GM21717 (cell line): ENCODE results near the gene TMEM138.
"Not testable (repeated sequence)": the region's sequence is repeated elsewhere in the genome, so short reads cannot be mapped to it uniquely, and the experiment has no call there.

Experiments
- ATAC-seq: cut with Tn5 transposase; IDR thresholded peaks from one replicate; pipeline ENCODE4 v1.9.1; 2021; ENCODE audit warnings: mild to moderate bottlenecking, moderate library complexity; ENCODE audit not compliant: unreplicated experiment

The TMEM138 gene

DNA sequence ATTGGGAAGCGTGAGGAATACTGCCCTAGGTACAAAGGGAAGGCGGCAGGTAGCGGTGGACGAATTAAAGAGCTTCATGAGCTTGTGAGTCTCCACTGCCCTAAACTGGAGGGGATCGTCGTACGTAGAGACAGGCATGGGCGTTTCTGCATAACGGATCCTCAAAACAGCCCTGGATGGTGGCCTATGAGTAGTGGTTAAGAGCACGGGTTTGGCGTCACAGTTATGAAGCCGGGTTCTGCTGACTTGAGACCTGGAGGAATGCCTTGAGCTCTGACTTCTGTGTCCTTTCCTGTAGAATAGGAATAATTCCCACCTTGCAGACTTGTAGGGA is 335 bp downstream of the TMEM138 start:
- ATAC-seq = no peak

DNA sequence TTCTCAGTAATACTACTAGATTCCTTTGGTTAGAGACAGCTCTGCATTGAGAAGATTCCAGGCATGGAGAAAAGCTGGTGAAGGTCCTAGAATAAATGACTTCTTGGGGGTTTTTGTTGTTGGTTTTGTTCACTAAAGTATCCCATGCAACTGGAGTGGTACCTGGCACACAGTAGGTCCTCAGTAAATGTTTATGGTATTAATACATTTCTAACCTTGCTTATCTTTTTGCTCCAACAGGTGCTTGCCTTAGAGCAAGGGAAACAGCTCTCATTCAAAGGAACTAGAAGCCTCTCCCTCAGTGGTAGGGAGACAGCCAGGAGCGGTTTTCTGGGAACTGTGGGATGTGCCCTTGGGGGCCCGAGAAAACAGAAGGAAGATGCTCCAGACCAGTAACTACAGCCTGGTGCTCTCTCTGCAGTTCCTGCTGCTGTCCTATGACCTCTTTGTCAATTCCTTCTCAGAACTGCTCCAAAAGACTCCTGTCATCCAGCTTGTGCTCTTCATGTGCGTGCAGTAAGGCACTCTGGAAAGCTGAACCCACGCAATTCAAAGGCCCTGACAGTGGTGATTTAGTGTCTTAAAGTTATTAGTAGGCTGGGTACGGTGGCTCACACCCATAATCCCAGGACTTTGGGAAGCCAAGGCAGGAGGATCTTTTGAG is 2.0 kb downstream of the TMEM138 start:
- no peak for ATAC-seq

DNA sequence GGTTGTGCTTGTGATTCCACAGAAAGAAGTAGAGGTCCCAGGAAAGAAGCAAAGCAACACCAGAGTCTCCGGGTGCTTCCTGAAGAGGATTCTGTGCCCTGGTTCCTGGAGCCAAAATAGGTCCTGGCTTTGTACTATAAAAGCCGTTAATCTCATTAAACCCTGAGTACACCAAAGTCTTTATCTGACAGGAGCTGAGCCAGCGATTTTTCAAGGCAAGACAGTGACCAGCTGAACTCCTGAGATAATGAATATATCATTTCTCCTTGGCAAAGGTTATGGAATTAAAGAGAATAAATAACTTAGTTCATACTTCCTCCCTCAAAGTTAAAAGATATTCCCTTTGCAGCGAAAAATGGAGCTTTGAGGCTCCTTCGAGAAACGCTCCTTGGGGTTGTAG is 5.2 kb downstream of the TMEM138 start:
- no peak for ATAC-seq

DNA sequence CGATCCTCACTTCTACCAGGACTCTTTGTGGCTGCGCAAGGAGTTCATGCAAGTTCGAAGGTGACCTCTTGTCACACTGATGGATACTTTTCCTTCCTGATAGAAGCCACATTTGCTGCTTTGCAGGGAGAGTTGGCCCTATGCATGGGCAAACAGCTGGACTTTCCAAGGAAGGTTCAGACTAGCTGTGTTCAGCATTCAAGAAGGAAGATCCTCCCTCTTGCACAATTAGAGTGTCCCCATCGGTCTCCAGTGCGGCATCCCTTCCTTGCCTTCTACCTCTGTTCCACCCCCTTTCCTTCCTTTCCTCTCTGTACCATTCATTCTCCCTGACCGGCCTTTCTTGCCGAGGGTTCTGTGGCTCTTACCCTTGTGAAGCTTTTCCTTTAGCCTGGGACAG is 6.5 kb downstream of the TMEM138 start:
- ATAC-seq = no peak

DNA sequence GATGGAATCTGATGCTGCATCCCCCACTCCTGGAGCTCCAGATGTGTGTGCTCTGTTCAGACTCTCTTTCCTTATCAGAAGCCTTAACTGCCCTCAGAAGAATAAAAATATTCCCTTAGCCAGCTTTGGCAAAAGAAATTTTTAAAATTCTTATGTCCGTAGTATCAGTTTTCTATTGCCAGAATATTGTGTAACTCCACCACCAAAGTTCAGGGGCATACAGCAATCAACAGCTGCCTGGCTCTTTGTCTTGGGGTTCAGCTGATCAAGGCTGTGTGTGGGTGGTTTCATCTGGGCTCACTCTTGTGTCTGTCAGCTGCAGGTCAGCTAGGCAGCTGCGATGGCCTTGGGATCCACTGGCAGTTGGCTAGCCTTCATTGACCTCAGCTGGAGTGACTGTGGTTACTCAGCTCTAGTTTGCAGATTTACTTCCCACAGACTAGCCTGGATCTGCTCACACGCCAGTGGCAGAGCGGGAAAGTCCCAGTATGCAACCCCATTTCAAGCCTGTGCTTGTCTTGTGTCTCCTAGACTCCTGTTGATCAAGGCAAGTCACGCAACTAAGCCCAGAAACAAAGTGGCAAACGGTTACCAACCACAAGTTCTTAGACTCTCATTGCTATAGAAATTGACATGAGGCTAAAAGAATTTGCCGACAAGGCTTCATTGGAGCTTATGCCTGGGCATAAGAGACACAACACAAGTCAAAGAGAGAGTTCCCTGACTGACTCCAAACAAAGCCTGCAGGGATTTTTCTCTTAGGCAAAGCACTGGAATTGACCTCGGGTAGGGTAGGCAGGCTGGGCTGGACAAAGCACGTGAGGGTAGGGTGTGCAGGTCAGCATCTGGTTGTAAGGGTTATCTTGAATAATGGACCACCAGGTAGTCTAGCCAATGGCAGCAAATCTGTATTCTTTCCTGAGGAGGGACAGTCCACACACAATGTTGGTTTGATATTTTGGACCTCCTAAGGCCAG is 7.5 kb downstream of the TMEM138 start:
- ATAC-seq = no peak

DNA sequence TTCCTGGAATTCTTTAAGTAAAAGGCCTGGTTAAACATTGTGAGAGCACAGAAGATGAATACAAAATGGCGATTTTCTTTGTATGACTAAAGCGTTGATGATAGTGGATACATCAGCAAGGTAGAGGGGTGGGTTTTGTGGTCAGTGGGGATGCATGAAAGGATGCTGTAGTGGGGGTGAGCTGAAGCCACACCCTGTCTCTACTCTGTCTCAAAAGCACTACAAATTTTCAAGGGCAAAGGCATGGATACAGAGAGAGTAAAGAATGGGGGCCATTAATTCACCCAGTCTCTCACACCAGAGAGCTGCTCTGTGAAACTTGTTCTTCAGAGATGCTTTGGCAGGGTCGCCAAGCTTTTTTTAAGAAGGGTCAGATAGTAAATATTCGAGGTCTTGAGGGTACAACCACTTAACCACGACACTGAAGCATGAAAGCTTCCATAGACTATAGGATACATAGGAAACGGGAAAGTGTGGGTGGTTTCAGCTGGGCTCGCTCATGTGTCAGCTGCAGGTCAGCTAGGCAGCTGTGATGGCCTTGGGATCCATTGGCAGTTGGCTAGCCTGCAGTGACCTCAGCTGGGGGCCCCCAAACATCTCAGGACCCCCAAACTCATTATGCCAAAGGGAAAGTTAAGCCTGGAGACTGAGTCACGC is 8.3 kb downstream of the TMEM138 start:
- no peak for ATAC-seq

DNA sequence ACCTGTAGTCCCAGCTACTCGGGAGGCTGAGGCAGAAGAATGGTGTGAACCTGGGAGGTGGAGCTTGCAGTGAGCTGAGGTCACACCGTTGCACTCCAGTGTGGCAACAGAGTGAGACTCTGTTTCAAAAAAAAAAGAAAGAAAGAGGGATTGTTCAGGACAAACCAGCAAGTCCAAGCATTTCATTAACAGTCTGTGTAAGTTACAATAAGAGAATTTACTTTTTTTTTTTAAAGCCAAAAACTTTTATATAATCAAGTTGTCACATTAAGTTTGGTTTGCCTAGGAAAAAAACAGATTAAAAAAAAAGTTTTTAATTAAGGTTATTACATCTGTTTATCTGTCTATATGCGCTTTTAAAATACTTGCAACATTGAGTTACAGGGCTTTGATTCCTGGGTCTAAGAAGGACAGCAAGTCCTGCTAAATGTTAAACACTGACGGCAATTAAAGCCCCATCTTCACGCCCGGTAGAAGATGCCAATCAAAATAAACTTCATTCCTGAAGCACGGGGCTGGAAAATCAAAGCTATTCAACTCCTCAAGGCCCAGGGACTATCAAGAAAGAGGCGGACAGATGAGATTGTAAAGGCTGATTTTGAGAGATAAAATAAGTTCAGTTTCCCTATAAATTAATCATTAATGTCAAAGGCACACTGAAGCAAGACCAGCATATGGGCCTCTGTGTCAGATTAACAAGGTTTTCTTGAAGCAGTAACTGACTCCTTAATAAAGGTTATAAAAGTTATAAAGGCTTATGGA is 10.7 kb downstream of the TMEM138 start:
- ATAC-seq = no peak

DNA sequence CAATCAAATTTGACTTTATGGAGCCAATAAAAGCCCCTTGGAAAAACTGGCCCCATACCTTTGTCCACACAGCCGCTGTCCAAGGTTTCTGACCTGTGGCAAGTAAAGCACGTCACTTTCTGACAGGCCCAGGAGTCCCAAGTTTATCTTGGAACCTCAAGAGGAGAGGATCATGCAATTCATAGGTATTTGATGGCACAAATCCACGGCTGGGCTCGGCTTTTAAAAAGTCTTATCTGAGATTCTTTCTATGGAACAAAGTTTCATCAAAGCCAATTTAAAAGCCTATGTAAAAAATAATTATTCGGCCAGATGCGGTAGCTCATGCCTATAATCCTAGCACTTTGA is 13.6 kb downstream of the TMEM138 start:
- ATAC-seq = no peak

DNA sequence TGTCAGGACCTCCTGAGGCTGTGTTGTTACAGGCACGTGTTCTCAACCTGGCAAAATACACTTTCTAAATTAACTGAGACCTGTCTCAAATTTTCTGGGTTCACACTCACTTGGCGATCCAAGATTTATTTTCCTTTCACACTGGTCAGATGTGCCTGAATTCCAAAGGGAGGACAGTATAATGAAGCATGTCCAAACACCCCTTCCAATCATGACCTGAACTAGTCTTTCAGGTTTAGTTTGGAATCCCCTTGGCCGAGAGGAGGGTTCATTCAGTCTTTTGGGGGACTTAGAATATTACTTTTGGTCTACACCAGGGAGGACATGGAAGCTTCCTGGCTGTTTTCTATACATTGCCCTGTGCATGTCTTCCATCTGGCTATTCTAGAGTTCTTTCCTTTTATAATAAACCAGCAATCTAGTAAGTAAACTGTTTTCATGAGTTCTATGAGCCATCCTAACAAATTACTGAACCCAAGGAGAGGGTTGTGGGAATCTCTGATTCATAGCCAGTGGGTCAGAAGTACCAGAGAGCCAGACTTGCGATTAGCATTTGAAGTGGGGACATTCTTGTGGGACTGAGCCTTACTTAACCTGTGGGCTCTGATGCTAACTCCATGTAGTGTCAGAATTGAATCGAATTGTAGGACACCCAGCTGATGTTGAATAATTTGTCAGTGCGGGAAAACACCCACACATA is 15.4 kb downstream of the TMEM138 start:
- ATAC-seq = no peak

DNA sequence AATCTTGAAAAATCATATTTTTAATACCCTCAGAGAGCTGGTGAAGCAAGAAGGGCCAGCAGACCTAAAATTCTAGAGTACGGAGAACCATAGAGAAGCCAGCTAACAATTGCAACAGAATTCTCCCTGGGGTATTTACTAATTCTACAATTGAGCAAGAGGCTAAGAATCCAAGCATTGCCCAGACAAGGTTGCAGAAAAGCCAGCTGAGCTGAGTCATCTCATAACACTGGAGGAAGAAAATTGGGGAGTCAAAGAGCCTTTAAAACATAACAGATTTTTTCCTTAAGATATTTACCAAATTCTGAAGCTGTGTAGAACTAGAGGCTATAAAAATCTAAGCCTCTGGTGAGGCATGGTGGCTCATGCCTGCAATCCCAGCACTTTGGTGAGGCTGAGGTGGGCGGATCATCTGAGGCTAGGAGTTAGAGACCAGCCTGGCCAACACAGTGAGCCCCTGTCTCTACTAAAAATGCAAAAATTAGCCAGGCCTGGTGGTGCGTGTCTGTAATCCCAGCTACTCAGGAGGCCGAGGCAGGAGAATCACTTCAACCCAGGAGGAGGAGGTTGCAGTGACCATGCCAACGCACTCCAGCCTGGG is 16.6 kb downstream of the TMEM138 start:
- no peak for ATAC-seq

DNA sequence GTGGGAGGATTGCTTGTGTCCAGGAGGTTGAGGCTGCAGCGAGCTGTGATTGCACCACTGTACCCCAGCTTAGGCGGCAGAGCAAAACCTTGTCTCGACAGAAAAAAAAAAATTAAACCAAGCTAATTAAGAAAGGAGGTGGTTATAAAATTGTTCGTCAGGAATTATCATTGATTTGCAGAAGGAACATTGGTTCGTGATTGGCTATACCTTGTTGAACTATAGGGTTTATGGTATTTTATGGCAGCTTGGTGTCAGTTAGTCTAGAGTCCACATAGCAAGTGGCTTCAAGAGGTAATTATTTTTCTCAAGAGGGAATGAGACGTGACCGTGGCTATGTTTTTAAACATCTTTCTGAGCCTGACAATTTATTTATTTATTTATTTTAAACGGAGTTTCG is 18.7 kb downstream of the TMEM138 start:
- ATAC-seq = no peak

DNA sequence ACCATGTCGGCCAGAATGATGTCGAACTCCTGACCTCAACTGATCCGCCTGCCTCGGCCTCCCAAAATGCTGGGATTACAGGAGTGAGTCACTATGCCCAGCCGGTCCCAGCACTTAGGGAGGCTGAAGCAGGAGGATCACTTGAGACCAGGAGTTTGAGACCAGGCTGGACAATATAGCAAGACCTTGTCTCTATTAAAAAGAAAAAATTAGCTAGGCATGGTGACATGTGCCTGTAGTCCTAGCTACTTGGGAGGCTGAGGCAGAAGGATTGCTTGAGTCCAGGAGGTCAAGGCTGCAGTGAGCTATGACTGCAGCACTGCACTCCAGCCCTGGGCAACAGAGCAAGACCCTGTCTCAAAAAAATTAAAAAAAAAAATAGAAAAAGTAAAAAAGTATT is 21.7 kb downstream of the TMEM138 start:
- not testable (repeated sequence) for ATAC-seq

DNA sequence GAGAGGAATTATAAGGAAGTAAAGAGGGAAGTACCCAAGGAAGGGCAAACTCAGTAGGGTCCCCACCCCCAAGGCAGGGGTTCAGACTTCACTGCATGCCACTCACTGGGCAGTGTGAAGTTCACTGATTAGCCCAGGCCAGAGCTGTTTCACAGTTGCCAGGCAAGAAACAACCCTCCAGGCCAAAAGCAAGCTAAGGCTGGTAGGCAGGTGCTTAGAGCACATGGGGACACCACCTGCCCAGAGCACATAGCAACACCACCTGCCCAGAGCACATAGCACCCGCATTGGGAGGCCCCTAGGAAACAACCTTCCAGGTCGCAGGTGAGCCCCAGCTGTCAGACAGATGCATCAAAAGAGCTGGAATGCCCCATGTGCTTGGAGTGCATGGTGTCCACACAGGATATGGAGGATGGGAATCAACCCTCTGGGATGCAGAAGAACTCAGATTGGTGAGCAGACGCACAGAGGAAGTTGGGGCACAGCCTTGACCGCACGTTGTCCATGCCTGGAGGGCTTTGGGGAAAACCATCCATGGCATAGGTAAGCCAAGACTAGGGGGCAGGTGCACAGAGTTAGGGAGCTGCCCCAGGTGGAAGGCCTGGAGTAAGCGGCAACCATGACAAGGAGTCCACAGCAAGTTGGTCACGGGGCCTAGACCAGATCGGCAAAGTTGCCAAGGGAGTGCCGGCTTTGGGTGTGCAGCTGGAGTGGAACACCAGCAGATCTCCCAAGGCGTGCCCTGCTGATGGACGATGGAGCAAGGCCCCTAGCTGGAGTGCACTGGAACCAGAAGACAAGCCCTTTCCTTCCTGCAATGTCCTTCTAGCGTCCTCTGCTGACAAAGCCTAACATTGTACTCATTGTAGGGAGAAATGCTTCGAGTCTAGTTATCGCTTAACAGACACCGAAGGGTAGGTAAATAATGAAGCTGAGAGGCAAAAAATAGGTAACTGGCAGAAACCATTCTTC is 22.4 kb downstream of the TMEM138 start:
- ATAC-seq = no peak

DNA sequence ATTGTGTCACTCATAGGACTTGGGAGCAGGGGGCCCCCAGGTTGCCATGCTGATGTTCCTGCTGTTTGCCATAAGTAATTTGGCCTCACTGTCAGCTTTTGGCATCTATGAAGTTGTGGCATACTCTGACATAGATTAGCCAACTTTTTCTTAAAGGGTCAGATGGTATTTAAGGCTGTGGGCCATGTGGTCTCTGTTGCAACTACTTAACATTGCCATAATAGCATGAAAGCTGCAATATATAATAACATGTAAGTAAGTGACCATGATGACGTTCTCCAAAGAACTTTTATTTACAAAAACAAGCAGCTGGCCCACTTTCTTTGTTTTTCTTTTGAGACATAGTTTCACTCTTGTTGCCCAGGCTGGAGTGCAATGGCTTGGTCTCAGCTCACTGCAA is 28.0 kb downstream of the TMEM138 start:
- ATAC-seq = no peak

DNA sequence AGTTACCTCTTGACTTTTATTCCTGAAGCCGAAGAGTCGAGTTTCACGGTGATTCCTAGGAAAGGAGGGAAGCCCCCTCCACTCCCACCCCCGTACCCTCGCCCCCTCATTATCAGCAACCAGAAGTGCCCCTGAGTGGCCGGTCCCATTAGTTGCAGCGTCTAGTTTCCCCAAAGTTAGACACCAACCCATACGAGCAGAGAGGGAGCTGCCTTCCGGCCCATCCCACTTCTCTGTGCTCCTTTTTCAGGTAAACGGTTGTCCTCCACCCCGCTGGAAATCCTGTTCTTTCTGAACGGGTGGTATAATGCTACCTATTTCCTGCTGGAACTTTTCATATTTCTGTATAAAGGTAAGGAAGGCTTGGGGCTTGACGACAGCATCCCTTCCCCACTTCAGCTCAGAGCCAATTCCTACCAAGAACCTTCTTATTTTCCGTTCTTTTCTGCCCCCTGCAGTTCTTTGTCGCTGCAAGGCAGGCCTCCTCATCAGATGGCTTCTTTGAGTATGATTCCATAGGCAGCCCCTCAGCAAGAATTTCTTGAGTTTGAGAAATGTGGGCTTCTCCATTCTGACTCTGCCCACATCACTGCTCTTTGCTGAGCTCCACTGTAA is 30.9 kb downstream of the TMEM138 start:
- ATAC-seq = peak; percentile 13

DNA sequence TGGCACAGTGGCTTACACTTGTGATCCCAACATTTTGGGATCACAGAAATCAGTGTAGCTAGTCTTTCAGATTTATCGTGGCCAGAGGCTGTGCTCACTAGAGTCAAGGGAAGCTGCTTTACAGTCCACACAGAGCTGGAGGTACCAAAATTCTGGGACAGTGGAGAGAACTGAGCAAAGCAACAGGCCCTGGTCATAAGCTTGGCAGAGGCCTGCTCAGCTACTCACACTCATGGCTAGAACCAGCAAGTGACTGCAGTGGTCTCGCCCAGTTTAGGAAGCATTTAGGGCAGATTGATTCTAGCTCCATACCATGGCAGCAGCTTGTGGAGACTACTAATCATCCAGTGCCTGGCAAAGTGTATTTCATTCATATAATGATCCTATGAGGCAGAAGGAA is 39.0 kb downstream of the TMEM138 start:
- no peak for ATAC-seq

DNA sequence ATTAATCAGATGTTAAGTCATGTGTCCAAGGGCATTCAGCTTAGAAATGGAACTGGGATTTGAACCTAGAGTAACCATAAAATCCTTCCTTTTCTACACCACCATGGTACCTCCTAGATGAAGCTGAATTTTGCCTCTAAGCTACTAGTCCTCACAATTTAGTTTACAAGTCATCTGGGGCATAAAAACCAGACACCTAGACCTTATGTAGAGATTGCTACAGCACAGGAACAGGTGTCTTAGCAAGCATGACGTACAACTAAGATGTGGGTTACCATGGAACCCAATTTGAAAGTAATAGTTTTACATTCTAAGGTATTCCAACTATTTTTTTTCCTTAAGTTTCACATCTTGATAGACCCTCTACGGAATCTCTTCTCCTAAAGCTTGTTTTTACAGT is 39.4 kb downstream of the TMEM138 start:
- no peak for ATAC-seq

DNA sequence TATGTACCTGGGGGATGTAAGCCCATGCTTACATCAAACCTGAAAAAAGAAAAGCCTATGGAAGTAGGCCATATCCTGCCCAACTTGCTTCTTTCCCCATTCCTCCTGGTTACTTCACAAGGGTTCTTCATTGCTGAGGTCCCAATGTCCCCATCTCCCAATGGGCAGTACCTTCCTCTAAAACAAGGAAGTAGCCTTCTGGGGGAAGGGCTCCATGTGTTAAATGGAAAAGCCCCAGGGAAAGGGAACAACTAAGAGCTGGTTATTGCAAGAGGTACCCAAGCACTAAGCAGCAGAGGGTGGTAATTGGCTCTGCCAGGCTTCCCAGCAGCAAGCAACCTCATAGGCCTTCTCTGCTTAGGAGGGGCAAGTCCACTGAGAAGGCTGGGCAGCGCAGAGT is 41.5 kb downstream of the TMEM138 start:
- no peak for ATAC-seq

DNA sequence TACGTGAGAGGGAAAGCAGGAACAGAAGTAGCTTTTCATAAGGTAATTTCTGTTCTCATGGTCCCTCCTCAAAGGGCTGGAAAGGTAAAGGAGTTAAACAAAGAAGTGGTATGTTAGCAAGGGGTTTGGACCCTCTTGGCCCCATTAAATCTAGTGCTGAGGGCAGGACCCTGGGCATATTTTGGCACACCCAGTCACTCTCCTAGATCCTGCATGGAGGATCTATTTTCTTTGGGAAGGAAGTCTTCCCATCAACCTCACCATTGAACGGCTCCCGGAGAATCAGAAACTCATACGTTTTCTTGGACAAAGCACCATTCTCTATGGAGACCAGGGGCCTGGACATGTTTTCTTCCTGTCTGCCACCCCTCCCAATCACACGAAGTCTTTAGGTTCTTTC is 41.9 kb downstream of the TMEM138 start:
- ATAC-seq = no peak
